OCI-LY3 (cell line): ENCODE measurements around the gene ROPN1L.

Source experiments
- EZH2phosphoT487 ChIP-seq: fragments of 200-600 bp; shearing (Covaris generic); IDR thresholded peaks from 2 replicates; pipeline ENCODE4 v1.6.1; 2018; ENCODE audit warnings: antibody characterized with exemption, mixed run types, low read depth
- TF ChIP-seq, protein P1 (sequence below): fragments of 200-600, 300-600 bp; sonication (generic); IDR thresholded peaks from 2 replicates; pipeline ENCODE4 v1.5.1; 2014; ENCODE audit warnings: antibody characterized with exemption, low read length, low read depth

DNA sequence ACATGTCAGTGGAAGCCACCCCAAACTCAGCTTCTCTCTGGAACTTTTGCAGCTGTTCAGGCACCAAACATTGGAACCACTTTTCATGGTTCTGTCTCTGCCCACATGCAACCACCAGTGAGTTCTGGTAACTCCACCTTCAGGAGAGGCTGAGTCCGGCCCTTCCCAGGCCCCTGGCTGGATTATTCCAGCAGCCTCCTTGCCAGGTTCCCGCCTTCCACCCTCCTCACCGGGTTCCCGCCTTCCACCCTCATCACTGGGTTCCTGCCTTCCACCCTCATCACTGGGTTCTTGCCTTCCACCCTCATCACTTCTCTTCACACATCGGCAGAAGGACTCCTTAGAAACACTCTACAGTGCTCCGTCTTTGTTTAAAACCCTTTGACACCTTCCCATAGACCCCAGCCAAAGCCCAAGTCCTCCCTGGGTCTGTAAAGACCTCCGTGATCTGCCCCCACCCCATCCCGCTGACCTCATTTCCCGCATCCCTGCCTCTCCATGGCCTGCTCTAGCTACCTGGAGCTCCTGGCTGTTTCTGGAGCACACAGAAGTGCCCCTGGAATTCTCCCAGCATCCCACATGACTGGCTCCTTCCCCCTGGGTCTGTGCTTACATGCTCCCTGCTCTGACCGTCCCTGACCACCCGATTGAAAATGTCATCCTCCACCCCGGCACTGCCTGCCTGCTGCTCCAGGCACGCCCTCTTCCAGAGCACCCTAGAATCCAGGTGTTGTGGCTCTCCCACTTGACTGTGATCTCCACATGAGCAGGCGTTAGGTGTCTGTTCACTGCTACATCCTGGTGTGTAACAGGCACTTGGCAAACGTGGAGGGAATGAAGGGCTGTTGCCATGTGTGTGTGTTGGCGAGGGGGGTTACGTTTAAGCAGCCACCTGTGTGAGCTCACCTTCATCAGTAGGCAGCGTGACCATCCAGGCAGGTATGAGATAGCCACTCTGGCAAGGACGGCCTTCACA lies 17.7 kb downstream of the ROPN1L start:
- TF ChIP-seq, protein P1, sequence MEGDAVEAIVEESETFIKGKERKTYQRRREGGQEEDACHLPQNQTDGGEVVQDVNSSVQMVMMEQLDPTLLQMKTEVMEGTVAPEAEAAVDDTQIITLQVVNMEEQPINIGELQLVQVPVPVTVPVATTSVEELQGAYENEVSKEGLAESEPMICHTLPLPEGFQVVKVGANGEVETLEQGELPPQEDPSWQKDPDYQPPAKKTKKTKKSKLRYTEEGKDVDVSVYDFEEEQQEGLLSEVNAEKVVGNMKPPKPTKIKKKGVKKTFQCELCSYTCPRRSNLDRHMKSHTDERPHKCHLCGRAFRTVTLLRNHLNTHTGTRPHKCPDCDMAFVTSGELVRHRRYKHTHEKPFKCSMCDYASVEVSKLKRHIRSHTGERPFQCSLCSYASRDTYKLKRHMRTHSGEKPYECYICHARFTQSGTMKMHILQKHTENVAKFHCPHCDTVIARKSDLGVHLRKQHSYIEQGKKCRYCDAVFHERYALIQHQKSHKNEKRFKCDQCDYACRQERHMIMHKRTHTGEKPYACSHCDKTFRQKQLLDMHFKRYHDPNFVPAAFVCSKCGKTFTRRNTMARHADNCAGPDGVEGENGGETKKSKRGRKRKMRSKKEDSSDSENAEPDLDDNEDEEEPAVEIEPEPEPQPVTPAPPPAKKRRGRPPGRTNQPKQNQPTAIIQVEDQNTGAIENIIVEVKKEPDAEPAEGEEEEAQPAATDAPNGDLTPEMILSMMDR = no peak
- no peak for TF ChIP-seq EZH2phosphoT487
